ENCODE measurements around the gene SYNCRIP. TPM values are rescaled to one million over a fixed set of nuclear protein-coding genes. Genes with fewer than 3 reads are reported as not detected.

SYNCRIP gene
- total and polyA plus RNA-seq, 2 of the 13 experiments (the other 11 are each of a cell fraction or from before 2014, with no cell fraction given): 8.1 to 112 TPM

GRCh38 chr6:85593438-85594196 is 49.1 kb downstream of the SYNCRIP start, which contains the start of gene SNX14 (continued):
- TF ChIP-seq ZNF646 (CRISPR knock-in tag; IDR thresholded peaks at IDR 0.05) (no peak), ZNF207 (IDR thresholded peaks at IDR 0.05; ENCODE audit: borderline replicate concordance) (no peak), ZNF768 (CRISPR knock-in tag; IDR thresholded peaks at IDR 0.05) (peak; percentile 40), ZNF34 (CRISPR knock-in tag; IDR thresholded peaks at IDR 0.05; ENCODE audit: borderline replicate concordance) (peak; percentile 52; the same call in 1 of the 2 replicates), PATZ1 (CRISPR knock-in tag; IDR thresholded peaks at IDR 0.05) (peak; percentile 6; the same call in 1 of the 2 replicates), ZMYM2 (CRISPR knock-in tag; IDR thresholded peaks at IDR 0.05) (peak; percentile 32; the same call in 1 of the 2 replicates), ZNF598 (CRISPR knock-in tag; IDR thresholded peaks at IDR 0.05; ENCODE audit: borderline replicate concordance) (peak; percentile 54; the same call in 1 of the 2 replicates), ZNF333 (CRISPR knock-in tag; IDR thresholded peaks at IDR 0.05; ENCODE audit: borderline replicate concordance) (peak; percentile 81; the same call in 1 of the 2 replicates), THAP9 (CRISPR knock-in tag; IDR thresholded peaks at IDR 0.05; ENCODE audit: borderline replicate concordance) (peak; percentile 21; the same call in 1 of the 2 replicates), RAD21 (CRISPR knock-in tag; IDR thresholded peaks at IDR 0.05) (peak; percentile 17), KDM2A (CRISPR knock-in tag; IDR thresholded peaks at IDR 0.05; ENCODE audit: borderline replicate concordance, low read depth) (peak; percentile 79), TFDP2 (CRISPR knock-in tag; IDR thresholded peaks at IDR 0.05) (peak; percentile 23; the same call in 1 of the 2 replicates), BCL3 (CRISPR knock-in tag; IDR thresholded peaks at IDR 0.05) (peak; percentile 42; the same call in 1 of the 2 replicates), ZNF644 (CRISPR knock-in tag; IDR thresholded peaks at IDR 0.05; ENCODE audit: low read depth) (no peak)

Data from HepG2 (cell line).